HG02970 (cell line): ENCODE measurements around the gene MINAR1.
"Not testable (repeated sequence)": the region's sequence is repeated elsewhere in the genome, so short reads cannot be mapped to it uniquely, and the experiment has no call there.

Experiments used
- ATAC-seq: cut with Tn5 transposase; IDR thresholded peaks from one replicate; pipeline ENCODE4 v1.9.1; 2021; ENCODE audit warnings: mild to moderate bottlenecking, moderate library complexity, moderate number of reproducible peaks; ENCODE audit not compliant: unreplicated experiment, low FRiP score

Gene MINAR1

GRCh38 chr15:79431636-79432344 lies at the start of gene MINAR1:
Gene MINAR1, plus strand, starts transcription at chr15:79432336. Its CDS starts 23,812 bp downstream, at chr15:79456148.
- ATAC-seq: no peak

DNA sequence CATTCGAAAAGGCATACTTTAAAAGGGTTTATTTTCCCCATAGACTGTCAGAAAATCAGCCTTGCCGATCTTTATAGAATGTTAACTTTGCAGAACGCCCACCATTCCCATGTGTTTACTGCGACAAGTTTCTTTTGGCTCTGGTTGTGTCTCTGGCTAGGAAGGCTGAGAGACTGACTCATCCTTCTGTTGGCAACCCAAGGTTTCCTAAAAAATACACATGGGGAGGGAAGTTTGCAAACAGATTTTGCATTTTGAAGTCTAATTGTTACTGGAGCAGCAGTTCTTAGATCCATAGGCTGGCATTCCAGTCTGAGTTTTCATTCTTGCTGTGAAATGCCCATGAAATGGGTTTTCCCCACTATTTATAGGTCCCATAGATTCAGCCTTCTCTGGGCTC lies 37.9 kb upstream of the MINAR1 start:
- no peak for ATAC-seq

- ATAC-seq: no peak
Measured at GRCh38 chr15:79396850-79397249, 35.3 kb upstream of the MINAR1 start.

DNA sequence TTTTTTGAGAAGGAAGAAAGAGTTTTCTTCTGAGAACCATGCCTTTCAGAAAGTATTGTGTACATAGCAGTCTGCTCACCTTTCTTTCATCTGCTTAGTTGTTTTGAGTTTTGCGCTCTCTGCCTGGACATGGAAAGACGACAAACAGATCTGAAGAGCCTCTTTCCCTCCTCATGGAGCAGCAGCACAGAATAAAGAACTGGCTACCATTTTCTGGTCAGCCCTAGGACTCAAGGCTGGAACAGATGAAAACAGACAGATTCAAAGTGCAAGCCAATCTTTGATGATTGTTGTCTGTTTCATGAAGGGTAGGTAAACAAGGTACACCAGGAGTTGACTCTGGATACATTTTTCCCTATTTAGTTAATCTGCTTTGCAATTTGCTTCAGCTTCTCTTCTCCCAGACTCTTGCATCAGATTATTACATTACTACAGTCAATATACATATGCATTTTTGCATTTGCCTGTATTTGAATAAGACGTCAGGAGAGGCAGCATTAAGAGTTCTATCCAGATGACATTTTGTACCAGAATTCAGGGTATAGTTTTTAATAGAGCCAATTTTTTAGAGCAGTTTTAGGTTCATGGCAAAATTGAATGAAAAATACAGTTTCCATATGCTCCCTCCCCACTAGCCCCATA lies 34.7 kb upstream of the MINAR1 start:
- no peak for ATAC-seq

GRCh38 chr15:79399606-79400005 lies 32.5 kb upstream of the MINAR1 start:
- no peak for ATAC-seq

DNA sequence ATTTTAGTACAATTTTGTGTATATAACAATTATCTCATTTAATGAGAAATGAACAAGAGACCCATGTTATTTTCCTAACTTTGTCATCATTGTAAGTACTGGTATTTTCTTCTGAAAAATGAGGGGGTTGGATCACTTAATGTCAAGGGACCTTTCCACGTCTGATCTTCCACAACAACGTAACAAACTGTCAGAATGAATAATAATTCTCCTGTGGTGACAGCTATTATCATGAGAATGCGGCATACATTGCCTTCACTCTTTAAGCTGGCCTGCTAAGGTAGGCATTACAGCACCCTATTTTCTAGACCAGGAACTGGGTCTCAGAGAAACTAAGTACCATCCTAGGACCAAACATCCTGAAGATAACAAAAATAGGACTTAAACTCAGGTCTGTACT lies 31.5 kb upstream of the MINAR1 start:
- ATAC-seq: no peak

DNA sequence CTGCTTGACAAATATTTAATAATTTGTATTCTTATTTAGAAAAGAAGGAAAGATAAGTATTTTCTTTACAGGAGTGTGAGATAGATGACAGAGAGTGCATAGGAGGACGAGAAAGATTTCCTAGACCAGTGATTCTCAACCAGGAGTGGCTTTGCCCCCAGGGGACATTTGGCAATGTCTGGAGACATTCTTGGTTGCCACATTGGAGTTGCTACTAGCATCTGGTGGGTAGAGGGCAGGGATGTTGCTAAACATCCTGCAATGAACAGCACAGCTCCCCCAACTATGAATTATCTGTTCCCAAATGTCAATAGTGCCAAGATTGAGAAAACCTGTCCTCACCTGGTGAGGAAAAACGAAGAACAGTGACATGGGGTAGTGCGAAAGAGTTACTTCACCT lies 30.8 kb upstream of the MINAR1 start:
- ATAC-seq: no peak

- no peak for ATAC-seq
Measured at GRCh38 chr15:79402136-79402535, 30.0 kb upstream of the MINAR1 start.

- ATAC-seq: no peak
Measured at GRCh38 chr15:79403501-79403900, 28.6 kb upstream of the MINAR1 start.

DNA sequence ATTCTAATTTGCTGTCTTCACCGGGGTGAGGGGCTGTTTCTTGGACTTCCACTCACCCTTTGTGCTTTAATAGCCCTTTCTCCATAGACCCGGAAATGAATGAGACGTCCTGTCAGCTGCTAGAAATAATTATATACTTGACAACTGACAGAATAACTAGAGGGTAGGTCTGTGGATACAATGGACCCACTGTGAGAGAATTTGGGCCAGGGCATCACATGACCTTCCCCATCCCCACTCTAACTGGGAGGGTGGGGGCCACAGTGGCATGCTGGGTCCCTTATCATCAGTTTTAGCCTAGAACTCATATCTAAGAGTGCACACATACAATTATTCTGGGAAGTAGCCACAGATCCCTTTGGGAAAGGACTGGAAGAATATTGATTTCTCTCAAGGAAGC lies 25.9 kb upstream of the MINAR1 start:
- ATAC-seq: no peak

DNA sequence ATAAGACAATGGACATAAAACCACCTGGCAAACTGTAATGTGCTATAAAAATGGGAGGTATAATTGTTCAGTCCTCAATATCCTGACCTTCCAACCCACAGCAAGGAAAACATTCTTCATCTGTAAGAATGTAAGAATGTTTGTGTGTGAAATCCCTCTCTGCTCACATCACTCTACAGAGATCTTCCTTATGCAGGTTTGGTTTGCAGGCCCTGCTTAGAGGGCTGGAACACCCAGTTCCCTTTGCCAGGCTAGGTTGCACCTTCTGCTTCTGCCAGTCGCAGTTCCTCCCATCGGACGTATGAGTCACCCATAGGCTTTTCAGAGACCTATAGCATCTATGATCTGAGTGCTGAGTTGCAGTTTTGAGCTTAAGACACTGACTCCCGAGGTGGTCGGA lies 24.1 kb upstream of the MINAR1 start:
- no peak for ATAC-seq

DNA sequence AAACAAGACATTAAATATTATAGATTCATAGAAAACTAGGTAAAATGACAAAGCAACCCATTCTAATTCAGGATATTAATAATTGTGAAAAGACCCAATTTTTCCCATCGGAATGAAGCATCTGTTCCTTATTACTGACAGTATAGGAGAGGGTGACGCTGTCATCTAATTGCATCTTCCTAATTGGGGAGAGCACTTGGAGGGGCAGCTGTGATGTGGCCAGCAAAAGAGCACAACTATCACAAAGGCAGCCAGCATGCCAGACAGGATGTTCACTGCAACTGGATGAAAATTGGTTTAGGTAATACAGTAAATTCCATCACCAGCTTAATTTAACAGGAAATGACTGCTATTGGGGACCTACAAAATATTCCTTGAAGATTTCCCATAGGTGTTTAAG lies 21.9 kb upstream of the MINAR1 start:
- ATAC-seq: no peak

GRCh38 chr15:79412010-79412409 lies 20.1 kb upstream of the MINAR1 start:
- no peak for ATAC-seq

DNA sequence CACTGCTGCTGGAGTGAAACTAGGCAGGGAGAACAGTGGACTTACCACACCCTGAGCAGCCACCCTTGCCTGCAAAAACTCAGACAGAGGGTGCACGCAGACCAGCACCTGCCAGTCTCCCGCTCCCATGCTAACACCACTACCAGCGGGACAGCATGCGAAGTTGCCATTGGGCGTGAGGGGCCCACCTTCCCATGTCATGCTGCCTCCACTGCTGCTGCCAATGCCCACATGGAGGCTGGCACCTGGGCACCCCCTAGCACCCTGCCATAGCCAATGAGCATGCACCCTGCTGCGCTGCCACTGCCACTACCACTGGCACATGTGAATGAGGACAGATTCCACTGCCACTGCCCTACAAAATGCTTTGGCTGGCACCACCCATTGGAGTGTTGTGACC lies 19.7 kb upstream of the MINAR1 start:
- ATAC-seq: no peak

GRCh38 chr15:79416876-79417275 lies 15.3 kb upstream of the MINAR1 start:
- no peak for ATAC-seq

DNA sequence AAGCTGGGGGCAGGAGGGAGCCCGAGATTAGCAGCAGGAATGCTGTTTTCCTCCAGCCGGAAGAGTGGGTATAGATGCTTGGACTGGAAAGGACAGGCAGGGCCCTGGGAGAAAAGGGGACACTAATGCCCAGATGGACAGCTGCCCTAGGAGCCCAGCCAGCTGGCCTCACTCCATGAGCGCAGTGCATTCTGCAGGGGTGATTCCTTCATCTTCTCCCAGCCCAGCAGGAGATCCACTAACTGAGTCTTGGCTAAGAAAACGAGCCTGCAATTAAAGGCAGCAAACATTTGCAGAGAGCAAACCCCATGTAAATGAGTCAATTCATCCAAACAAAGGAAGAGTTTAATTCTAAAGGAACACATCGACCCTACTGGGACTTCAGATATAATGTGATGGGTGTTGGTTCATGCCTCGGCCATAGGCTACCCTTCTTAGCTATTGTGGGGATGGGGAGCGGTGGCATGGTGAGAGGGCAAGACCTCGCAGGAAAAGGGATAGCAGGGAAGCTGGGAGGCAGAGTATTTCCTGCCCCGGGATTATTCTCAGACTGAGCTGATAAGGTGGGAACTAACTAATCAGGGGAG lies 13.3 kb upstream of the MINAR1 start:
- no peak for ATAC-seq

GRCh38 chr15:79425591-79426295 lies 6.4 kb upstream of the MINAR1 start:
- ATAC-seq: no peak

DNA sequence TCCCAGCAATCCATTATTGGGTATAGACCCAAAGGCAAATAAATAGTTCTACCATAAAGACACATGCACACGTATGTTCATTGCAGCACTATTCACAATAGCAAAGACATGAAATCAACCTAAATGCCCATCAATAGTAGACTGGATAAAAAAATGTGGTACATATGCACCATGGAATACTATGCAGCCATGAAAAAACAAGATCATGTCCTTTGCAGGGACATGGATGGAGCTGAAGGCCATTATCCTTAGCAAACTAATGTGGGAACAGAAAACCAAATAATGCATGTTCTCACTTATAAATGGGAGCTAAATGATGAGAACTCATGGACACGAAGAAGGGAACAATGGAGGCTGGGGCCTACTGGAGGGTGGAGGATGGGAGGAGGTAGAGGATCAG lies 5.2 kb upstream of the MINAR1 start:
- ATAC-seq: not testable (repeated sequence)

GRCh38 chr15:79427781-79428598 lies 4.1 kb upstream of the MINAR1 start:
- no peak for ATAC-seq

GRCh38 chr15:79430901-79431635 lies 1.1 kb upstream of the MINAR1 start:
- ATAC-seq: no peak
